T-cell (primary cell): ENCODE measurements around the gene GPR22. TPM values are rescaled to one million over a fixed set of nuclear protein-coding genes. Genes with fewer than 3 reads are reported as not detected.

Experiments used
- ATAC-seq, 4 experiments: fragments of 200-7000 bp in 3 of 4; fragments of 150-1000 bp in 1 of 4; cut with Tn5 transposase; replicated peaks in 1 of 4; 1 replicate in 3 of 4; 2 replicates in 1 of 4; pipeline ENCODE4 v1.10.0; 2021; ENCODE audit warnings: moderate library complexity in 3 of 4, mild to moderate bottlenecking in 2 of 4, moderate number of reproducible peaks in 1 of 4
- CTCF ChIA-PET, 2 donors: fragments of 300-600 bp; sonication (Branson Sonifier 250); formaldehyde crosslinking; loops; one replicate each; lab custom pipeline; 2022; ENCODE audit warnings: antibody characterized with exemption in 2 of 2; lab: Charles Lee
- POLR2A ChIA-PET, 2 donors: fragments of 300-600 bp; sonication (Branson Sonifier 250); formaldehyde crosslinking; loops; one replicate each; lab custom pipeline; 2022; ENCODE audit warnings: antibody characterized with exemption in 2 of 2; lab: Charles Lee
- DNase-seq, 35 experiments: peaks; one replicate each; pipeline versions ENCODE4 v3.0.0 to v3.0.0-alpha.2; 2013 to 2023
- H3K27ac ChIP-seq: one replicate; pipeline ENCODE4 v1.5.1; 2013; ENCODE audit warnings: low read length
- H3K27me3 ChIP-seq, 2 experiments: replicated peaks in 1 of 2; 1 replicate in 1 of 2; 2 replicates in 1 of 2; pipeline versions ENCODE4 v1.6.1 to v1.7.0; 2013; ENCODE audit warnings: low read length in 1 of 2, mixed read lengths in 1 of 2; ENCODE audit not compliant: control insufficient read depth in 2 of 2, insufficient read depth in 2 of 2; ENCODE audit errors: extremely low read depth in 1 of 2
- H3K36me3 ChIP-seq, 2 donors: 1 replicate in 1 of 2; 2 replicates in 1 of 2; pipeline versions ENCODE4 v1.6.1 to v1.7.0; 2013; ENCODE audit warnings: low read length in 1 of 2; ENCODE audit not compliant: control insufficient read depth in 2 of 2, insufficient read depth in 1 of 2; ENCODE audit errors: extremely low read depth in 1 of 2
- H3K4me1 ChIP-seq, 2 experiments: 1 replicate in 1 of 2; 2 replicates in 1 of 2; pipeline versions ENCODE4 v1.6.1 to v1.7.0; 2013; ENCODE audit warnings: low read length in 2 of 2, mixed read lengths in 1 of 2; ENCODE audit not compliant: insufficient read depth in 2 of 2, control insufficient read depth in 1 of 2; ENCODE audit errors: extremely low read depth in 1 of 2
- H3K4me3 ChIP-seq, 2 donors: 1 replicate in 1 of 2; 2 replicates in 1 of 2; pipeline versions ENCODE4 v1.5.1 to v1.7.0; 2013; ENCODE audit warnings: mild to moderate bottlenecking in 2 of 2, low read length in 1 of 2, moderate library complexity in 1 of 2; ENCODE audit not compliant: control insufficient read depth in 1 of 2; ENCODE audit errors: extremely low read depth in 1 of 2
- H3K9me3 ChIP-seq: 2 replicates; pipeline ENCODE4 v1.7.0; 2013
- H3K27ac Mint-ChIP-seq, 2 donors: one replicate each; pipeline ENCODE4 v1.8.0; 2020 to 2021; ENCODE audit warnings: mild to moderate bottlenecking in 2 of 2, mixed read lengths in 2 of 2
- H3K27me3 Mint-ChIP-seq, 2 donors: one replicate each; pipeline ENCODE4 v1.8.0; 2021 to 2022; ENCODE audit warnings: mixed read lengths in 2 of 2
- H3K36me3 Mint-ChIP-seq: one replicate; pipeline ENCODE4 v1.8.0; 2021; ENCODE audit warnings: mixed read lengths
- H3K4me1 Mint-ChIP-seq, 3 donors: one replicate each; pipeline ENCODE4 v1.8.0; 2020 to 2022; ENCODE audit warnings: mixed read lengths in 3 of 3, mild to moderate bottlenecking in 1 of 3
- H3K4me3 Mint-ChIP-seq, 3 donors: one replicate each; pipeline ENCODE4 v1.8.0; 2020 to 2022; ENCODE audit warnings: mild to moderate bottlenecking in 3 of 3, mixed read lengths in 3 of 3, moderate library complexity in 3 of 3
- H3K9me3 Mint-ChIP-seq, 3 donors: one replicate each; pipeline ENCODE4 v1.8.0; 2020 to 2022; ENCODE audit warnings: mixed read lengths in 3 of 3
- WGBS: methylation state at CpG from one replicate; pipeline ENCODE4 v1.1.5; 2013; ENCODE audit warnings: missing lambda C conversion rate; ENCODE audit not compliant: insufficient coverage; 5-methylcytosine and 5-hydroxymethylcytosine counted together
- total RNA-seq, 35 experiments: library from RNA in 6 of 35; stranded (reverse) in 6 of 35; fragments of 120-200 nt in 1 of 35; gene quantifications; one replicate each; pipeline versions ENCODE4 v1.2.1 to v1.2.4 and lab custom pipeline; 2013 to 2026

The GPR22 gene
- total RNA-seq, 5 donors from 2014 or later (not counting 1 experiment from before 2014, with no cell fraction given), result not detected

GRCh38 chr7:107505997-107506673 lies 36.3 kb downstream of the GPR22 start:
- Mint-ChIP-seq H3K9me3 (no peaks in the 10 kb centered on the region), H3K4me1 (peaks cover 26 to 47% (median 43%) of the 10 kb centered on the region in 3 donors), H3K27me3 (no peaks in the 10 kb centered on the region), H3K4me3 (no peak overlapping the region), H3K27ac (no peak overlapping the region), H3K36me3 (peaks cover 20% of the 10 kb centered on the region)
- Histone ChIP-seq H3K36me3 (peaks cover 6 to 10% of the 10 kb centered on the region in 2 donors), H3K4me1 (peaks cover 0 to 7% of the 10 kb centered on the region in 2 experiments), H3K9me3 (no peaks in the 10 kb centered on the region), H3K27me3 (no peaks in the 10 kb centered on the region), H3K4me3 (no peak overlapping the region), H3K27ac (no peak overlapping the region)
- ATAC-seq (no peak), DNase-seq (peak in 1 of 35 experiments; percentile 9)
- POLR2A ChIA-PET, result interaction anchor here in 1 of 2 donors (0.7 kb wide), 1 partner anchor 164 kb away, joined by 3 read pairs; no protein-coding TSS in a partner anchor
- no CpG with 5 or more reads among the region's 2 CpGs for WGBS
- CTCF ChIA-PET, result no interaction called here

GRCh38 chr7:107506674-107507339 lies 37.0 kb downstream of the GPR22 start:
- no peaks in the 10 kb centered on the region for H3K9me3 ChIP-seq
- CTCF ChIA-PET, result interaction anchor here (0.7 to 1.0 kb wide), 5 partner anchors 25 to 213 kb away, joined by 3 to 5 read pairs (median 3); no protein-coding TSS in a partner anchor
- 63% methylated on average over 3 of the region's 7 CpGs for WGBS
- H3K4me3 ChIP-seq, result no peak overlapping the region
- Mint-ChIP-seq H3K36me3 (peaks cover 21% of the 10 kb centered on the region), H3K27me3 (no peaks in the 10 kb centered on the region), H3K4me1 (peaks cover 31 to 52% (median 46%) of the 10 kb centered on the region in 3 donors), H3K4me3 (no peak overlapping the region), H3K9me3 (no peaks in the 10 kb centered on the region), H3K27ac (no peak overlapping the region)
- DNase-seq, result peak in 1 of 35 experiments; percentile 7
- H3K27ac ChIP-seq, result no peak overlapping the region
- peaks cover 6 to 10% of the 10 kb centered on the region in 2 donors for H3K36me3 ChIP-seq
- no peaks in the 10 kb centered on the region for H3K27me3 ChIP-seq
- peaks cover 0 to 7% of the 10 kb centered on the region in 2 experiments for H3K4me1 ChIP-seq
- ATAC-seq, result no peak
- POLR2A ChIA-PET, result interaction anchor here in 1 of 2 donors (0.6 kb wide), 1 partner anchor 412 kb away, joined by 4 read pairs; no protein-coding TSS in a partner anchor

Other genes starting within 250 kb of the GPR22 start
- 10 to 100 TPM; 37.3 to 83.8 (median 55.4) TPM for gene COG5, start 93.9 kb downstream of the GPR22 start, total RNA-seq
- 10 to 100 TPM in 4 of 5 donors, 1 to 10 TPM in 1; 9.4 to 14.7 (median 10.8) TPM for gene DUS4L, start 93.9 kb downstream of the GPR22 start, total RNA-seq
- gene BCAP29, start 110.2 kb downstream of the GPR22 start, total RNA-seq, result 10 to 100 TPM; 12.5 to 17.5 (median 15.9) TPM
- gene SLC26A4, start 190.8 kb downstream of the GPR22 start, total RNA-seq, result 1 to 10 TPM in 1 of 5 donors, under 1 TPM in 2, not detected in 2; 0.10 to 1.1 (median 0.60) TPM